Endodermal cell (in vitro differentiated cells): Measurements from ENCODE around the gene ARHGAP29. TPM values are rescaled to one million over a fixed set of nuclear protein-coding genes. Genes with fewer than 3 reads are reported as not detected.

Experiments used
- DNase-seq: peaks from one replicate; pipeline ENCODE4 v3.0.0-alpha.2; 2017
- H3K27ac ChIP-seq: 2 replicates; pipeline ENCODE4 v1.5.1; 2013; ENCODE audit warnings: mild to moderate bottlenecking, low read depth, low read length, moderate library complexity
- H3K27me3 ChIP-seq: 2 replicates; pipeline ENCODE4 v1.6.1; 2013; ENCODE audit warnings: mild to moderate bottlenecking, low read length, moderate library complexity; ENCODE audit not compliant: insufficient read depth, control insufficient read depth, poor library complexity, severe bottlenecking
- H3K36me3 ChIP-seq: 2 replicates; pipeline ENCODE4 v1.7.0; 2013; ENCODE audit warnings: mild to moderate bottlenecking, low read length, moderate library complexity; ENCODE audit not compliant: control insufficient read depth, insufficient read depth
- H3K4me1 ChIP-seq: one replicate; pipeline ENCODE4 v1.7.0; 2013; ENCODE audit warnings: low read length; ENCODE audit not compliant: control insufficient read depth, insufficient read depth
- H3K4me3 ChIP-seq: 2 replicates; pipeline ENCODE4 v1.5.1; 2013; ENCODE audit warnings: mild to moderate bottlenecking, low read length, moderate library complexity
- H3K9ac ChIP-seq: 2 replicates; pipeline ENCODE4 v1.6.1; 2013; ENCODE audit warnings: mild to moderate bottlenecking, low read length, moderate library complexity; ENCODE audit not compliant: poor library complexity, severe bottlenecking; ENCODE audit errors: extremely low read depth
- H3K9me3 ChIP-seq: 2 replicates; pipeline ENCODE4 v1.6.1; 2013; ENCODE audit warnings: mild to moderate bottlenecking, low read length, moderate library complexity; ENCODE audit not compliant: control insufficient read depth
- H3K27ac Mint-ChIP-seq: 2 replicates; pipeline ENCODE4 v1.8.0; 2020; ENCODE audit warnings: mixed read lengths
- H3K27me3 Mint-ChIP-seq: 2 replicates; pipeline ENCODE4 v1.8.0; 2021; ENCODE audit warnings: mild to moderate bottlenecking, mixed read lengths; ENCODE audit not compliant: insufficient read depth
- H3K36me3 Mint-ChIP-seq: 2 replicates; pipeline ENCODE4 v1.8.0; 2020; ENCODE audit warnings: low read depth, mixed read lengths
- H3K4me1 Mint-ChIP-seq: 2 replicates; pipeline ENCODE4 v1.8.0; 2020; ENCODE audit warnings: mixed read lengths
- H3K4me3 Mint-ChIP-seq: 2 replicates; pipeline ENCODE4 v1.8.0; 2020; ENCODE audit warnings: mild to moderate bottlenecking, moderate library complexity, mixed read lengths
- H3K9me3 Mint-ChIP-seq: 2 replicates; pipeline ENCODE4 v1.8.0; 2020; ENCODE audit warnings: mild to moderate bottlenecking, mixed read lengths
- WGBS, 2 experiments: methylation state at CpG; one replicate each; pipeline versions ENCODE4 v1.1.5 to v1.1.7; 2013; ENCODE audit warnings: missing lambda C conversion rate in 2 of 2, mixed read lengths in 1 of 2; ENCODE audit not compliant: insufficient coverage in 1 of 2, insufficient read length in 1 of 2; 5-methylcytosine and 5-hydroxymethylcytosine counted together
- total RNA-seq, 2 donors: library from RNA; stranded (reverse); fragmentation: NEBNext Ultra II Directional in 1 of 2; extraction: Animal tissue kit (Norgen Biotek cat#: 25700) in 1 of 2; gene quantifications; 2 replicates in 1 of 2; 3 replicates in 1 of 2; pipeline ENCODE4 v1.2.1, GENCODE V29; 2021
- TF ChIP-seq, protein P1 (sequence below): fragments of 200-600 bp; sonication (generic); conservative IDR thresholded peaks from 2 replicates; pipeline ENCODE4 v1.5.0; 2021; ENCODE audit warnings: antibody characterized with exemption, mild to moderate bottlenecking

ARHGAP29 gene
- total RNA-seq, 2 donors from 2014 or later: 31.5 to 38.9 TPM

DNA sequence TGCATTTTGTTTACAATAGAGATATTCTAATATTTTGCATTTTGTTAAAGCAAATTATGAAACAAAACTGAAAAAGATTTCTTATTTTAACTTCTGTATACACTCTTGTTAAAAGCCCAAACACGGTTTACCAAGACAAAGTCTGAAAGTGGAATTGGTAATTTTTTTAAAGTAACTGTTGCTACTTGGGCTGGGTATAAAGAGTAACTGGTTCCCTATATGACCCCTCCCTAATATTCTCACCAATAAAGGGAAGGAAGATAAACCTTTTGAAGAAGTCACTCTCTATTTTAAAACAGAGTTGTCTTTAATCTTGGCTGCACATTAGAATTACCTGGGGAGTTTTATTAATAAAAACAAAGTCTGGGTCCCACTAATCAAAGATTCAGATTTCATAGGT, 27.4 kb downstream of the ARHGAP29 start:
- no peaks in the 10 kb centered on the region for H3K27me3 Mint-ChIP-seq

DNA sequence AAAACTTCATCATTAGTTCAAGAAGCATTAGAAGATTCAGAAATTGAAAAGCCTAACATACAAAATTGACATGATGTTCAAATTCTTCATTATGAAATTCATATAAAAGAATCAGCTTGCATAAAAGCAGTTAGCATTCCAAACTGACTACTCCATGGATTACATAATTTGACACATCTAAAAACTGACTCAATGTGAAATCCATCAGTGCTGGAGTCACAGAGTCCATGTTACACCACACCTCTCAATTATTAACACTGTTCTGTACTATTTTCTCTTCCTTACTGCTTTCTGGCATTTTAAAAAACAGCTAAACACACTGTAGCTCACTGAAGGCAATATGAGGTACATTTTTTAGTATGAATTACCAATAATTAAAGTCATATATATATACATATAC, 28.0 kb downstream of the ARHGAP29 start:
- TF ChIP-seq, protein P1, sequence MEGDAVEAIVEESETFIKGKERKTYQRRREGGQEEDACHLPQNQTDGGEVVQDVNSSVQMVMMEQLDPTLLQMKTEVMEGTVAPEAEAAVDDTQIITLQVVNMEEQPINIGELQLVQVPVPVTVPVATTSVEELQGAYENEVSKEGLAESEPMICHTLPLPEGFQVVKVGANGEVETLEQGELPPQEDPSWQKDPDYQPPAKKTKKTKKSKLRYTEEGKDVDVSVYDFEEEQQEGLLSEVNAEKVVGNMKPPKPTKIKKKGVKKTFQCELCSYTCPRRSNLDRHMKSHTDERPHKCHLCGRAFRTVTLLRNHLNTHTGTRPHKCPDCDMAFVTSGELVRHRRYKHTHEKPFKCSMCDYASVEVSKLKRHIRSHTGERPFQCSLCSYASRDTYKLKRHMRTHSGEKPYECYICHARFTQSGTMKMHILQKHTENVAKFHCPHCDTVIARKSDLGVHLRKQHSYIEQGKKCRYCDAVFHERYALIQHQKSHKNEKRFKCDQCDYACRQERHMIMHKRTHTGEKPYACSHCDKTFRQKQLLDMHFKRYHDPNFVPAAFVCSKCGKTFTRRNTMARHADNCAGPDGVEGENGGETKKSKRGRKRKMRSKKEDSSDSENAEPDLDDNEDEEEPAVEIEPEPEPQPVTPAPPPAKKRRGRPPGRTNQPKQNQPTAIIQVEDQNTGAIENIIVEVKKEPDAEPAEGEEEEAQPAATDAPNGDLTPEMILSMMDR: no peak
- Histone ChIP-seq H3K27me3 (no peaks in the 10 kb centered on the region), H3K9ac (no peak overlapping the region), H3K36me3 (peaks cover 48% of the 10 kb centered on the region), H3K27ac (no peak overlapping the region), H3K9me3 (peaks cover 17% of the 10 kb centered on the region), H3K4me3 (no peak overlapping the region), H3K4me1 (no peaks in the 10 kb centered on the region)
- DNase-seq: no peak
- Mint-ChIP-seq H3K9me3 (peaks cover 6% of the 10 kb centered on the region), H3K27ac (no peak overlapping the region), H3K27me3 (no peaks in the 10 kb centered on the region), H3K36me3 (peaks cover 49% of the 10 kb centered on the region), H3K4me3 (no peak overlapping the region), H3K4me1 (no peaks in the 10 kb centered on the region)

More for the DNA sequence above, 27.4 kb downstream of the ARHGAP29 start:
- Mint-ChIP-seq H3K4me3 (no peak overlapping the region), H3K36me3 (peaks cover 45% of the 10 kb centered on the region), H3K9me3 (peaks cover 6% of the 10 kb centered on the region), H3K4me1 (no peaks in the 10 kb centered on the region), H3K27ac (no peak overlapping the region)
- peaks cover 46% of the 10 kb centered on the region for H3K36me3 ChIP-seq
- no peak overlapping the region for H3K27ac ChIP-seq
- DNase-seq: no peak
- no peak overlapping the region for H3K9ac ChIP-seq
- no peaks in the 10 kb centered on the region for H3K4me1 ChIP-seq
- peaks cover 17% of the 10 kb centered on the region for H3K9me3 ChIP-seq
- TF ChIP-seq, protein P1: no peak
- 80% methylated on average over 1 of the region's 1 CpG; no CpG with 5 or more reads in 1 of the 2 experiments for WGBS, 2 experiments
- no peak overlapping the region for H3K4me3 ChIP-seq
- no peaks in the 10 kb centered on the region for H3K27me3 ChIP-seq

DNA sequence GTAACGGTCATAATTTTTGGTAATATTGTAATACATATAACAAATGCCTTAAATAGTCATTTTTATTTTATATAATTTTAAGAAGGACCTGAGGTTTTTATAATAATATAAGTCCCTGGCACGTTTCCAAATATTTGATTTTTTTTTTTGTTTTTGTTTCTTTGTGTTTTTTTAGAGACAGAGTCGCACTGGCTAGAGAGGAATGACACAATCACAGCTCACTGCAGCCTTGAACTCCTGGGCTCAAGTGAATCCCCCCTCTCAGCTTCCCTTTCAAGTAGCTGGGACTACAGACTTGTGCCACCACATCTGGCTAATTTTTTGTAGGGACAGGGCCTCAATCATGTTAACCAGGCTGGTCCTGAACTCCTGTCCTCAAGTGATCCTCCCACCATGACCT, 29.7 kb downstream of the ARHGAP29 start:
- Mint-ChIP-seq H3K4me1 (no peaks in the 10 kb centered on the region), H3K4me3 (no peak overlapping the region), H3K36me3 (peaks cover 48% of the 10 kb centered on the region), H3K9me3 (peaks cover 6% of the 10 kb centered on the region), H3K27me3 (no peaks in the 10 kb centered on the region), H3K27ac (peak overlapping the region; percentile 44)
- Histone ChIP-seq H3K27ac (no peak overlapping the region), H3K9ac (no peak overlapping the region), H3K9me3 (peaks cover 17% of the 10 kb centered on the region), H3K4me3 (no peak overlapping the region), H3K36me3 (peaks cover 60% of the 10 kb centered on the region), H3K27me3 (no peaks in the 10 kb centered on the region), H3K4me1 (no peaks in the 10 kb centered on the region)
- DNase-seq: no peak
- TF ChIP-seq, protein P1: no peak
- 97% methylated on average over 3 of the region's 3 CpGs; no CpG with 5 or more reads in 1 of the 2 experiments for WGBS, 2 experiments
